ENCODE results near the gene TLCD3A. TPM values are rescaled to one million over a fixed set of nuclear protein-coding genes. Genes with fewer than 3 reads are reported as not detected.

The TLCD3A gene
- total and polyA plus RNA-seq, 10 of the 15 experiments (the other 5 are each of a cell fraction or from before 2014, with no cell fraction given): 2.9 to 29.7 (median 17.8) TPM

DNA sequence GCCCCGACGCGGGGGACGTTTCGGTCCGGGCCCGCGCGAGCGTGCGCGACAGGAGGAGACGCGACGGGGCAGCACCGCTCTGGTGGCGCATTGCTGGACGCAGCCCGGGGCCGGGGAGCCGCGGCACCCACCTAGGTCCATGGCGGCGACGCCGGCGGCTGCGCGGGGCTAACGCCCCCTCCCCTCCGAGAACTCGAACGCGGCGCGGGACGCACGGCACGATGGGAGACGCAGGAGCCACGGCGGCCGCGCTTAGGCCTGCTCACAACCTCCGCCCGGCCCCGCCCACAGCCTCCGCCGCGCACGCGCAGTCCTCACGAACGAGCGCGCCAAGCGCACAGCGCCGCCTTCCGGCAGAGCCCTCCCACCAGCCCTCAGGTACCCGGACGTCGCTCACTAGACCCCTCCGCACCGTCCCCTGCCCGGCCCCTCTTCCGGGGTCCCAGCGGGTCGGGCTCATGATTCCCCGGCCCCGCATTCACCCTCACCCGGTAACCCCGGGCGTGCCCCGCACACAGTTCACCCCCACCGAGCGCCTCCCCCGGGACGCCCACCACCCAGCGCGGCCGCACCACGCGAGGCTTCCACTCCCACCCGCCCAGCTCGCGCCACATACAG is 19.7 kb downstream of the TLCD3A start, which contains the start of gene GEMIN4 (continued):
- TF ChIP-seq, protein P1, sequence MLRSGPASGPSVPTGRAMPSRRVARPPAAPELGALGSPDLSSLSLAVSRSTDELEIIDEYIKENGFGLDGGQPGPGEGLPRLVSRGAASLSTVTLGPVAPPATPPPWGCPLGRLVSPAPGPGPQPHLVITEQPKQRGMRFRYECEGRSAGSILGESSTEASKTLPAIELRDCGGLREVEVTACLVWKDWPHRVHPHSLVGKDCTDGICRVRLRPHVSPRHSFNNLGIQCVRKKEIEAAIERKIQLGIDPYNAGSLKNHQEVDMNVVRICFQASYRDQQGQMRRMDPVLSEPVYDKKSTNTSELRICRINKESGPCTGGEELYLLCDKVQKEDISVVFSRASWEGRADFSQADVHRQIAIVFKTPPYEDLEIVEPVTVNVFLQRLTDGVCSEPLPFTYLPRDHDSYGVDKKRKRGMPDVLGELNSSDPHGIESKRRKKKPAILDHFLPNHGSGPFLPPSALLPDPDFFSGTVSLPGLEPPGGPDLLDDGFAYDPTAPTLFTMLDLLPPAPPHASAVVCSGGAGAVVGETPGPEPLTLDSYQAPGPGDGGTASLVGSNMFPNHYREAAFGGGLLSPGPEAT (IDR thresholded peaks at IDR 0.05; ENCODE audit: low read depth): no peak
- TF ChIP-seq NRF1 (conservative IDR thresholded peaks at IDR 0.05; ENCODE audit: low read depth, low read length) (peak; percentile 65), GATAD2B (conservative IDR thresholded peaks at IDR 0.05; ENCODE audit: low read depth) (peak; percentile 76), WRNIP1 (IDR thresholded peaks at IDR 0.05; ENCODE audit: borderline replicate concordance, low read depth, low read length) (no peak), KAT2A (conservative IDR thresholded peaks at IDR 0.05; ENCODE audit: control insufficient read depth, low read depth, low read length) (no peak), STAT3 (IDR thresholded peaks at IDR 0.05; ENCODE audit: low read depth, low read length) (no peak), EP300 (IDR thresholded peaks at IDR 0.05; ENCODE audit: borderline replicate concordance in 1 of 2, control insufficient read depth in 1 of 2, low read depth in 2 of 2, low read length in 2 of 2) (no peak), JUND (IDR thresholded peaks at IDR 0.05; ENCODE audit: low read depth, low read length) (no peak; the same call in 1 of the 2 replicates), SREBF2 (IDR thresholded peaks at IDR 0.05; ENCODE audit: low read length) (no peak), RAD51 (IDR thresholded peaks at IDR 0.05) (no peak), POLR2AphosphoS2 (IDR thresholded peaks at IDR 0.05; ENCODE audit: low read depth, low read length) (peak; percentile 75; the same call in 1 of the 2 replicates), E4F1 (IDR thresholded peaks at IDR 0.05; ENCODE audit: borderline replicate concordance, partially characterized antibody) (peak; percentile 57), EGR1 (IDR thresholded peaks at IDR 0.05; ENCODE audit: borderline replicate concordance in 1 of 2, low read depth in 2 of 2, low read length in 2 of 2) (peak; percentile 24 to 43; a peak in 2 of 3 replicates), FOXK2 (IDR thresholded peaks at IDR 0.05) (no peak), RAD21 (IDR thresholded peaks at IDR 0.05; ENCODE audit: insufficient read depth, low read depth, low read length) (peak; percentile 40), ATF3 (IDR thresholded peaks at IDR 0.05; ENCODE audit: borderline replicate concordance, extremely low read depth, low read depth, low read length) (no peak), TBL1XR1 (IDR thresholded peaks at IDR 0.05; ENCODE audit: low read depth, low read length) (no peak), SMAD5 (IDR thresholded peaks at IDR 0.05; ENCODE audit: low read depth) (0 out of 2 replicates have a peak, but pooled peaks have one; percentile 44), TCF3 (IDR thresholded peaks at IDR 0.05; ENCODE audit: borderline replicate concordance, insufficient read depth, low read depth, low read length) (0 out of 2 replicates have a peak, but pooled peaks have one; percentile 55)
- TF ChIP-seq, protein P2, sequence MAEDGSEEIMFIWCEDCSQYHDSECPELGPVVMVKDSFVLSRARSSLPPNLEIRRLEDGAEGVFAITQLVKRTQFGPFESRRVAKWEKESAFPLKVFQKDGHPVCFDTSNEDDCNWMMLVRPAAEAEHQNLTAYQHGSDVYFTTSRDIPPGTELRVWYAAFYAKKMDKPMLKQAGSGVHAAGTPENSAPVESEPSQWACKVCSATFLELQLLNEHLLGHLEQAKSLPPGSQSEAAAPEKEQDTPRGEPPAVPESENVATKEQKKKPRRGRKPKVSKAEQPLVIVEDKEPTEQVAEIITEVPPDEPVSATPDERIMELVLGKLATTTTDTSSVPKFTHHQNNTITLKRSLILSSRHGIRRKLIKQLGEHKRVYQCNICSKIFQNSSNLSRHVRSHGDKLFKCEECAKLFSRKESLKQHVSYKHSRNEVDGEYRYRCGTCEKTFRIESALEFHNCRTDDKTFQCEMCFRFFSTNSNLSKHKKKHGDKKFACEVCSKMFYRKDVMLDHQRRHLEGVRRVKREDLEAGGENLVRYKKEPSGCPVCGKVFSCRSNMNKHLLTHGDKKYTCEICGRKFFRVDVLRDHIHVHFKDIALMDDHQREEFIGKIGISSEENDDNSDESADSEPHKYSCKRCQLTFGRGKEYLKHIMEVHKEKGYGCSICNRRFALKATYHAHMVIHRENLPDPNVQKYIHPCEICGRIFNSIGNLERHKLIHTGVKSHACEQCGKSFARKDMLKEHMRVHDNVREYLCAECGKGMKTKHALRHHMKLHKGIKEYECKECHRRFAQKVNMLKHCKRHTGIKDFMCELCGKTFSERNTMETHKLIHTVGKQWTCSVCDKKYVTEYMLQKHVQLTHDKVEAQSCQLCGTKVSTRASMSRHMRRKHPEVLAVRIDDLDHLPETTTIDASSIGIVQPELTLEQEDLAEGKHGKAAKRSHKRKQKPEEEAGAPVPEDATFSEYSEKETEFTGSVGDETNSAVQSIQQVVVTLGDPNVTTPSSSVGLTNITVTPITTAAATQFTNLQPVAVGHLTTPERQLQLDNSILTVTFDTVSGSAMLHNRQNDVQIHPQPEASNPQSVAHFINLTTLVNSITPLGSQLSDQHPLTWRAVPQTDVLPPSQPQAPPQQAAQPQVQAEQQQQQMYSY (CRISPR knock-in tag; IDR thresholded peaks at IDR 0.05): no peak
